Naive thymus-derived CD4-positive, alpha-beta T cell (primary cell): ENCODE data around the gene TSPAN13. TPM values are rescaled to one million over a fixed set of nuclear protein-coding genes. Genes with fewer than 3 reads are reported as not detected.

Experiments
- ATAC-seq: fragments of 150-1000 bp; cut with Tn5 transposase; 2 replicates; pipeline ENCODE4 v1.10.0; 2021; ENCODE audit warnings: mild to moderate bottlenecking, moderate library complexity
- CTCF ChIA-PET: fragments of 350-600 bp; sonication (Branson Sonifier 250); formaldehyde crosslinking; loops from one replicate; lab custom pipeline; 2021; ENCODE audit warnings: antibody characterized with exemption; lab: Charles Lee
- POLR2A ChIA-PET: fragments of 350-600 bp; sonication (Branson Sonifier 250); formaldehyde crosslinking; loops from one replicate; lab custom pipeline; 2021; ENCODE audit warnings: antibody characterized with exemption, inconsistent platforms; lab: Charles Lee
- DNase-seq, 9 donors: peaks; one replicate each; pipeline versions ENCODE4 v3.0.0 to v3.0.0-alpha.2; 2020 to 2022; ENCODE audit warnings: mixed read lengths in 1 of 9
- H3K27ac ChIP-seq: one replicate; pipeline ENCODE4 v1.7.0; 2013; ENCODE audit warnings: mild to moderate bottlenecking, low read depth, low read length, moderate library complexity
- H3K27me3 ChIP-seq, 2 donors: one replicate each; pipeline ENCODE4 v1.7.0; 2013; ENCODE audit warnings: low read length in 2 of 2, mild to moderate bottlenecking in 2 of 2, moderate library complexity in 2 of 2; ENCODE audit not compliant: control insufficient read depth in 2 of 2, insufficient read depth in 2 of 2
- H3K36me3 ChIP-seq, 3 experiments: 1 replicate in 2 of 3; 2 replicates in 1 of 3; pipeline ENCODE4 v1.7.0; 2013; ENCODE audit warnings: low read length in 3 of 3, mild to moderate bottlenecking in 3 of 3, moderate library complexity in 1 of 3; ENCODE audit not compliant: insufficient read depth in 3 of 3, control insufficient read depth in 2 of 3
- H3K4me1 ChIP-seq, 2 donors: one replicate each; pipeline ENCODE4 v1.7.0; 2013; ENCODE audit warnings: low read length in 2 of 2, mild to moderate bottlenecking in 2 of 2, moderate library complexity in 1 of 2; ENCODE audit not compliant: control insufficient read depth in 2 of 2, insufficient read depth in 2 of 2
- H3K4me3 ChIP-seq: 2 replicates; pipeline ENCODE4 v1.7.0; 2013; ENCODE audit warnings: mild to moderate bottlenecking, low read length
- H3K9me3 ChIP-seq, 3 experiments: 1 replicate in 2 of 3; 2 replicates in 1 of 3; pipeline ENCODE4 v1.7.0; 2013; ENCODE audit warnings: low read length in 3 of 3; ENCODE audit not compliant: control insufficient read depth in 2 of 3
- H3K27ac Mint-ChIP-seq, 9 donors: one replicate each; pipeline ENCODE4 v1.8.0; 2020 to 2022; ENCODE audit warnings: mixed read lengths in 9 of 9, mild to moderate bottlenecking in 8 of 9, moderate library complexity in 5 of 9, inconsistent platforms in 2 of 9
- H3K27me3 Mint-ChIP-seq, 5 donors: one replicate each; pipeline ENCODE4 v1.8.0; 2021 to 2022; ENCODE audit warnings: mixed read lengths in 5 of 5, mild to moderate bottlenecking in 1 of 5
- H3K36me3 Mint-ChIP-seq, 5 donors: one replicate each; pipeline ENCODE4 v1.8.0; 2020 to 2022; ENCODE audit warnings: mixed read lengths in 5 of 5, mild to moderate bottlenecking in 3 of 5, inconsistent platforms in 1 of 5
- H3K4me1 Mint-ChIP-seq, 7 donors: one replicate each; pipeline ENCODE4 v1.8.0; 2020 to 2022; ENCODE audit warnings: mixed read lengths in 7 of 7, mild to moderate bottlenecking in 3 of 7, inconsistent platforms in 1 of 7
- H3K4me3 Mint-ChIP-seq, 10 donors: one replicate each; pipeline ENCODE4 v1.8.0; 2020 to 2022; ENCODE audit warnings: mild to moderate bottlenecking in 10 of 10, mixed read lengths in 10 of 10, moderate library complexity in 6 of 10, inconsistent platforms in 2 of 10
- H3K9me3 Mint-ChIP-seq, 11 donors: one replicate each; pipeline ENCODE4 v1.8.0; 2020 to 2022; ENCODE audit warnings: mixed read lengths in 11 of 11, mild to moderate bottlenecking in 4 of 11, inconsistent platforms in 1 of 11, moderate library complexity in 1 of 11
- intact Hi-C, 2 donors: fragments of 100-400 bp; cut with micrococcal nuclease; formaldehyde crosslinking; loops; one replicate each; pipeline ENCODE4 v1.15.1; 2023
- polyA plus RNA-seq, 2 donors: library from polyadenylated mRNA; unstranded; fragments of 300-500 nt; fragmentation: Illumina TruSeq; gene quantifications; one replicate each; pipeline ENCODE4 v1.2.3, GENCODE V29; 2021
- total RNA-seq, 6 experiments: library from RNA in 5 of 6; stranded (reverse) in 5 of 6; gene quantifications; 1 replicate in 5 of 6; 2 replicates in 1 of 6; pipeline ENCODE4 v1.2.3 and lab custom pipeline; 2021 to 2026

Gene TSPAN13
- total and polyA plus RNA-seq, 7 experiments from 2014 or later, result 0.17 to 2.5 (median 0.53) TPM; not detected in 3

- Mint-ChIP-seq H3K27me3 (no peaks in the 10 kb centered on the region), H3K4me1 (no peaks in the 10 kb centered on the region), H3K9me3 (no peaks in the 10 kb centered on the region), H3K27ac (no peak overlapping the region), H3K36me3 (no peaks in the 10 kb centered on the region), H3K4me3 (no peak overlapping the region)
- DNase-seq (no peak), ATAC-seq (no peak)
- H3K36me3 ChIP-seq, result no peaks in the 10 kb centered on the region
- H3K9me3 ChIP-seq, result no peaks in the 10 kb centered on the region
- no peaks in the 10 kb centered on the region for H3K4me1 ChIP-seq
- ChIA-PET POLR2A (no interaction called here), CTCF (no interaction called here)
- no peaks in the 10 kb centered on the region for H3K27me3 ChIP-seq
- intact Hi-C loops, result no loop called here
- H3K4me3 ChIP-seq, result no peak overlapping the region
- no peak overlapping the region for H3K27ac ChIP-seq
Measured at GRCh38 chr7:16739863-16740622, 13.5 kb upstream of the TSPAN13 start.

- no peak overlapping the region for H3K27ac ChIP-seq
- no peaks in the 10 kb centered on the region for H3K27me3 Mint-ChIP-seq
- no peaks in the 10 kb centered on the region for H3K9me3 ChIP-seq
- no peaks in the 10 kb centered on the region for H3K36me3 Mint-ChIP-seq
- no peak overlapping the region for H3K27ac Mint-ChIP-seq
- H3K4me3 ChIP-seq, result no peak overlapping the region
- ChIA-PET POLR2A (no interaction called here), CTCF (no interaction called here)
- no peaks in the 10 kb centered on the region for H3K36me3 ChIP-seq
- H3K27me3 ChIP-seq, result no peaks in the 10 kb centered on the region
- ATAC-seq, result no peak
- H3K4me1 ChIP-seq, result no peaks in the 10 kb centered on the region
- H3K9me3 Mint-ChIP-seq, result no peaks in the 10 kb centered on the region
- intact Hi-C loops, result no loop called here
- H3K4me1 Mint-ChIP-seq, result no peaks in the 10 kb centered on the region
- H3K4me3 Mint-ChIP-seq, result no peak overlapping the region
- no peak for DNase-seq
Measured at GRCh38 chr7:16740623-16740953, 13.0 kb upstream of the TSPAN13 start.

- intact Hi-C loops, result no loop called here
- H3K9me3 Mint-ChIP-seq, result no peaks in the 10 kb centered on the region
- no peak overlapping the region for H3K4me3 Mint-ChIP-seq
- Histone ChIP-seq H3K4me3 (no peak overlapping the region), H3K27me3 (no peaks in the 10 kb centered on the region), H3K4me1 (no peaks in the 10 kb centered on the region), H3K27ac (no peak overlapping the region), H3K36me3 (no peaks in the 10 kb centered on the region), H3K9me3 (no peaks in the 10 kb centered on the region)
- POLR2A ChIA-PET, result no interaction called here
- no peaks in the 10 kb centered on the region for H3K27me3 Mint-ChIP-seq
- ATAC-seq (no peak), DNase-seq (no peak)
- H3K36me3 Mint-ChIP-seq, result no peaks in the 10 kb centered on the region
- H3K27ac Mint-ChIP-seq, result no peak overlapping the region
- H3K4me1 Mint-ChIP-seq, result no peaks in the 10 kb centered on the region
- CTCF ChIA-PET, result no interaction called here
Measured at GRCh38 chr7:16740996-16741395, 12.6 kb upstream of the TSPAN13 start.

DNA sequence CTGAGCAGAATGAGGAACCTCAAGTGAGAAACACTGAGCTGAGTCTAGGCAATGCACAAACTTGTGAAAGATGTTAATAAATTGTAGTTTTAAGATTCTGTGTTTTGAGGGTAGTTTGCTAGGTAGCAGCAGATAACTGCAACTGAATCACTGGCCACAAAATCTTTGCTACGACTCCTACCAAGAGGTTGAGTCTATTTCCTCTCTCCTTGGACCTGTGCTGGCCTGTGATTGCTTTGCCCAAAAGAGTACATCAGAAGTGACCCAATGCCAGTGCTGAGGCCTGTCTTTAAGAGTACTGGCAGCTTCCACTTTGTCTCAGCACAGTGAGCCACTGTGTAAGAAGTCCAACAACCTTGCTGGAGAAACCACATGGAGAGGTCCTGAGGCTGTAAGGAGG, 11.9 kb upstream of the TSPAN13 start:
- no peak overlapping the region for H3K27ac Mint-ChIP-seq
- no peak for DNase-seq
- H3K27me3 ChIP-seq, result no peaks in the 10 kb centered on the region
- H3K4me1 ChIP-seq, result no peaks in the 10 kb centered on the region
- ATAC-seq, result no peak
- no peaks in the 10 kb centered on the region for H3K9me3 Mint-ChIP-seq
- H3K9me3 ChIP-seq, result no peaks in the 10 kb centered on the region
- CTCF ChIA-PET, result no interaction called here
- no peaks in the 10 kb centered on the region for H3K27me3 Mint-ChIP-seq
- no peak overlapping the region for H3K4me3 Mint-ChIP-seq
- H3K36me3 ChIP-seq, result no peaks in the 10 kb centered on the region
- POLR2A ChIA-PET, result no interaction called here
- H3K27ac ChIP-seq, result no peak overlapping the region
- intact Hi-C loops, result no loop called here
- no peaks in the 10 kb centered on the region for H3K36me3 Mint-ChIP-seq
- no peak overlapping the region for H3K4me3 ChIP-seq
- no peaks in the 10 kb centered on the region for H3K4me1 Mint-ChIP-seq

DNA sequence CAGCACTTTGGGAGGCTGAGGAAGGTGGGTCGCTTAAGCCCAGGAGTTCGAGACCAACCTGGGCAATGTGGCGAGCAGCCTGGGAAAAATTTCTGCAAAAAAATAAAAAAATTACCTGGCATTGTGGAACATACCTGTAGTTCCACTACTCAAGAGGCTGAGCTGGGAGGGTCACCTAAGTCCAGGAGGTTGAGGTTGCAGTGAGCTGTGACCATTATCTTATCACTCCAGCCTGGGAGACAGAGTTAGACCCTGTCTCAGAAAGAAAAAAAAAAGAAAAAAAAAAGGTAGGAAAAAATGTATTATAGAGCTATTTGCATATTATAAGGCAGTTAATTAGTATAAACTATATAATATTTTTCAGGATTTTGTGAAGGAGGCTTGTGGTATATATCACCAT, 11.0 kb upstream of the TSPAN13 start:
- H3K36me3 Mint-ChIP-seq, result no peaks in the 10 kb centered on the region
- no peak for DNase-seq

DNA sequence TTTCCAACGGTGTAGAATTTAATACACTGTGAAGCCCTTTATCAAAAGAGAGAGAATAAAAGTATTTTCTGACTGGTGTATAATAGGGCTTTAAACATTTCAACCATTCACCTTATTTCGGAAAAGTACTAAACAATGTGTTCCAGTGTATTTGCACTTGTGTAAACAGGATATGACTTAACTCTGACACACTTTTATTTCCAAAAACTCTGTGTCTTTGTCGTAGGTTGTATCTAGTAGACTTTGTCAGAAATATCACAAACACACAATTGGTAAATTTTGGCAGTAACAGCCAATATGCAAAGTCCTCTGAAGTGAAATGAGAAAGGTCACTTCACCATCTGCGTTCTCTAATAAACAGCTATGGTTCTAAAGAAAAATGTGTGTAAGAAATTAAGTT, 10.3 kb upstream of the TSPAN13 start:
- Mint-ChIP-seq H3K4me1 (no peaks in the 10 kb centered on the region), H3K9me3 (no peaks in the 10 kb centered on the region), H3K27ac (no peak overlapping the region), H3K4me3 (no peak overlapping the region), H3K27me3 (peaks cover 0 to 4% (median 0%) of the 10 kb centered on the region in 5 donors), H3K36me3 (no peaks in the 10 kb centered on the region)
- Histone ChIP-seq H3K9me3 (no peaks in the 10 kb centered on the region), H3K27ac (no peak overlapping the region), H3K4me3 (no peak overlapping the region), H3K27me3 (no peaks in the 10 kb centered on the region), H3K36me3 (no peaks in the 10 kb centered on the region), H3K4me1 (no peaks in the 10 kb centered on the region)
- POLR2A ChIA-PET, result interaction anchor here (0.6 kb wide), 1 partner anchor 192 kb away, joined by 3 read pairs; no protein-coding TSS in a partner anchor
- CTCF ChIA-PET, result no interaction called here
- no peak for ATAC-seq
- no peak for DNase-seq
- intact Hi-C loops, result no loop called here

More for the DNA sequence above, 11.0 kb upstream of the TSPAN13 start:
- ATAC-seq, result no peak
- no peak overlapping the region for H3K4me3 ChIP-seq
- H3K36me3 ChIP-seq, result no peaks in the 10 kb centered on the region
- Mint-ChIP-seq H3K9me3 (no peaks in the 10 kb centered on the region), H3K4me1 (no peaks in the 10 kb centered on the region), H3K4me3 (no peak overlapping the region), H3K27me3 (peaks cover 0 to under 1% (median 0%) of the 10 kb centered on the region in 5 donors), H3K27ac (no peak overlapping the region)
- POLR2A ChIA-PET, result interaction anchor here (0.6 kb wide), 1 partner anchor 191 kb away, joined by 3 read pairs; no protein-coding TSS in a partner anchor
- no peaks in the 10 kb centered on the region for H3K4me1 ChIP-seq
- H3K27me3 ChIP-seq, result no peaks in the 10 kb centered on the region
- CTCF ChIA-PET, result no interaction called here
- intact Hi-C loops, result no loop called here
- H3K9me3 ChIP-seq, result no peaks in the 10 kb centered on the region
- no peak overlapping the region for H3K27ac ChIP-seq

- intact Hi-C loops, result no loop called here
- Mint-ChIP-seq H3K27me3 (peaks cover 0 to 4% (median 0%) of the 10 kb centered on the region in 5 donors), H3K27ac (peak overlapping the region in 1 of 9 donors; percentile 20), H3K36me3 (no peaks in the 10 kb centered on the region), H3K9me3 (no peaks in the 10 kb centered on the region), H3K4me1 (no peaks in the 10 kb centered on the region), H3K4me3 (no peak overlapping the region)
- Histone ChIP-seq H3K36me3 (no peaks in the 10 kb centered on the region), H3K27ac (no peak overlapping the region), H3K27me3 (no peaks in the 10 kb centered on the region), H3K4me3 (no peak overlapping the region), H3K4me1 (no peaks in the 10 kb centered on the region), H3K9me3 (no peaks in the 10 kb centered on the region)
- ATAC-seq (no peak), DNase-seq (no peak)
- CTCF ChIA-PET, result no interaction called here
- POLR2A ChIA-PET, result no interaction called here
Measured at GRCh38 chr7:16744518-16745250, 8.9 kb upstream of the TSPAN13 start.
